WTC11 (cell line): ENCODE data around the gene ZNF878. TPM values are rescaled to one million over a fixed set of nuclear protein-coding genes. Genes with fewer than 3 reads are reported as not detected.

Experiments used
- CREM ChIP-seq: sonication (generic); formaldehyde crosslinking; IDR thresholded peaks from 2 replicates; pipeline ENCODE4 v1.8.1; 2022; ENCODE audit warnings: mild to moderate bottlenecking, missing genetic modification reagents, moderate library complexity
- CTCF ChIP-seq: fragments of 200-600 bp; IDR thresholded peaks from 2 replicates; pipeline ENCODE4 v1.8.0; 2022; ENCODE audit warnings: antibody characterized with exemption
- E2F4 ChIP-seq: sonication (generic); formaldehyde crosslinking; IDR thresholded peaks from 2 replicates; pipeline ENCODE4 v1.8.1; 2022; ENCODE audit warnings: low read depth, mild to moderate bottlenecking, moderate library complexity, missing genetic modification reagents, borderline replicate concordance
- E2F5 ChIP-seq: sonication (generic); formaldehyde crosslinking; IDR thresholded peaks from 2 replicates; pipeline ENCODE4 v1.8.1; 2022; ENCODE audit warnings: mild to moderate bottlenecking, moderate library complexity, missing genetic modification reagents
- ELF4 ChIP-seq: sonication (generic); formaldehyde crosslinking; IDR thresholded peaks from 2 replicates; pipeline ENCODE4 v1.8.1; 2022; ENCODE audit warnings: low read depth, mild to moderate bottlenecking, moderate library complexity, missing genetic modification reagents
- ESRRA ChIP-seq: sonication (generic); formaldehyde crosslinking; IDR thresholded peaks from 2 replicates; pipeline ENCODE4 v1.8.1; 2022; ENCODE audit warnings: mild to moderate bottlenecking, missing genetic modification reagents, borderline replicate concordance
- HMGA2 ChIP-seq: fragments of 250-450 bp; sonication (Bioruptor Pico); IDR thresholded peaks from 2 replicates; pipeline ENCODE4 v1.4.0; 2021; ENCODE audit warnings: mild to moderate bottlenecking, moderate library complexity
- KAT7 ChIP-seq: sonication (generic); formaldehyde crosslinking; IDR thresholded peaks from 2 replicates; pipeline ENCODE4 v1.8.1; 2023; ENCODE audit warnings: missing genetic modification reagents, mild to moderate bottlenecking, borderline replicate concordance
- RELA ChIP-seq: sonication (generic); formaldehyde crosslinking; IDR thresholded peaks from 2 replicates; pipeline ENCODE4 v1.8.1; 2022; ENCODE audit warnings: missing genetic modification reagents, mild to moderate bottlenecking, borderline replicate concordance
- RORB ChIP-seq: fragments of 250-450 bp; sonication (Bioruptor Pico); IDR thresholded peaks from 2 replicates; pipeline ENCODE4 v1.9.0; 2021; ENCODE audit warnings: mild to moderate bottlenecking
- STAT6 ChIP-seq: sonication (generic); formaldehyde crosslinking; conservative IDR thresholded peaks from 2 replicates; pipeline ENCODE4 v1.8.1; 2023; ENCODE audit warnings: mild to moderate bottlenecking, low read depth, missing genetic modification reagents, moderate library complexity
- TCF7 ChIP-seq: sonication (generic); formaldehyde crosslinking; IDR thresholded peaks from 2 replicates; pipeline ENCODE4 v1.8.0; 2022; ENCODE audit warnings: mild to moderate bottlenecking, low read depth, missing genetic modification reagents, moderate library complexity
- USF2 ChIP-seq: sonication (generic); formaldehyde crosslinking; IDR thresholded peaks from 2 replicates; pipeline ENCODE4 v1.8.1; 2023; ENCODE audit warnings: mild to moderate bottlenecking, missing genetic modification reagents, moderate library complexity
- ZBTB21 ChIP-seq: sonication (generic); formaldehyde crosslinking; IDR thresholded peaks from 2 replicates; pipeline ENCODE4 v1.8.1; 2023; ENCODE audit warnings: mild to moderate bottlenecking, missing genetic modification reagents, borderline replicate concordance
- ZNF232 ChIP-seq: sonication (generic); formaldehyde crosslinking; IDR thresholded peaks from 2 replicates; pipeline ENCODE4 v1.8.0; 2022; ENCODE audit warnings: mild to moderate bottlenecking, missing genetic modification reagents
- ZNF396 ChIP-seq: fragments of 250-450 bp; sonication (Bioruptor Pico); IDR thresholded peaks from 2 replicates; pipeline ENCODE4 v1.8.0; 2021; ENCODE audit warnings: mild to moderate bottlenecking, moderate library complexity, borderline replicate concordance
- ZNF416 ChIP-seq: fragments of 250-450 bp; sonication (Bioruptor Pico); IDR thresholded peaks from 2 replicates; pipeline ENCODE4 v1.9.0; 2021; ENCODE audit warnings: mild to moderate bottlenecking, inconsistent platforms
- ZNF423 ChIP-seq: fragments of 250-450 bp; sonication (Bioruptor Pico); IDR thresholded peaks from 2 replicates; pipeline ENCODE4 v2.1.2; 2022; ENCODE audit warnings: mild to moderate bottlenecking, moderate library complexity
- ZNF425 ChIP-seq: fragments of 250-450 bp; sonication (Bioruptor Pico); conservative IDR thresholded peaks from 2 replicates; pipeline ENCODE4 v1.9.0; 2021; ENCODE audit warnings: mild to moderate bottlenecking
- total RNA-seq: library from RNA; stranded (reverse); gene quantifications from 3 replicates; pipeline ENCODE4 v1.2.3, GENCODE V29; 2021
- TF ChIP-seq, protein P1 (sequence below): sonication (generic); formaldehyde crosslinking; conservative IDR thresholded peaks from 2 replicates; pipeline ENCODE4 v1.8.1; 2022; ENCODE audit warnings: mild to moderate bottlenecking, missing genetic modification reagents
- TF ChIP-seq, protein P2 (sequence below): sonication (generic); formaldehyde crosslinking; IDR thresholded peaks from 2 replicates; pipeline ENCODE4 v1.8.1; 2023; ENCODE audit warnings: mild to moderate bottlenecking, missing genetic modification reagents
- TF ChIP-seq, protein P3 (sequence below): sonication (generic); formaldehyde crosslinking; IDR thresholded peaks from 2 replicates; pipeline ENCODE4 v1.8.1; 2022; ENCODE audit warnings: missing genetic modification reagents, borderline replicate concordance
- TF ChIP-seq, protein P4 (sequence below): fragments of 250-450 bp; sonication (Bioruptor Pico); IDR thresholded peaks from 2 replicates; pipeline ENCODE4 v1.9.0; 2021; ENCODE audit warnings: moderate library complexity, mild to moderate bottlenecking, inconsistent platforms, borderline replicate concordance
- TF ChIP-seq, protein P5 (sequence below): sonication (generic); formaldehyde crosslinking; IDR thresholded peaks from 2 replicates; pipeline ENCODE4 v1.8.0; 2022; ENCODE audit warnings: mild to moderate bottlenecking, missing genetic modification reagents

Gene ZNF878
- total RNA-seq, 1 experiment from 2014 or later: 12.5 TPM

DNA sequence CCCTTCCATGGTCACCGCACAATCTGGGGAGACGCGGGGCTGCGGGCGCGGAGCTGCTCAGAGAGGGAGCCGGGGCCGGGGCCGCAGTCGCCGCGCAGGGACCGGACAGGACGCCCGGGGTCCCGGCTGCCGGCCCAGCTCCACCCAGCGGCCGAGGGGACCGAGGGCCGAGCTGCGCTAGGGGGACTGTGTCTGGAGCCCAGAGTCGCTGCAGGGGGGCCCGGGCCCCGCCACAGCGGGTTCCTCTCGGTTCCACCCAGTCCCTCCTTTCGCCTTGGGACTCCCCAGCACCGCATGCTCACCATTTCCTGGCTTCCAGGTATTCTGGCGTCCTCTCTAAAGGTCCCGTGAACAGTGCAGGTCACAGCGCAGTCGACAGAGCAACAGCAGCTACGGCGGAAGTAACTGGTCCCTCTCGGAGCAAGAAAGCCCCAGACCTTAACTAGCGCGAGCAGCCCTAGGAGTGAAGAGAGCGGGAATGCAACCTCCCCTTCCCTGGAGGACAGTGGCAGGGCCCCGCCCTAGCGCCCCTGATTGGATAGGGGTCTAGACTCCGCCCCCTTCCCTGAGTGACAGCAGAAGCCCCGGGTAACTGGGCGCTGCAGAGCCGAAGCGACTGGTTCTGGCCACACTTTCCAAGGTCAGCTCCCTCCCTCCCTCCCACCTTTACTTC, at the start of gene ZNF878 (continued):
- TF ChIP-seq ZNF396 (CRISPR knock-in tag): no peak
- no peak for TF ChIP-seq HMGA2 (CRISPR knock-in tag)
- no peak; the same call in 1 of the 2 replicates for TF ChIP-seq KAT7 (CRISPR knock-in tag)
- no peak for TF ChIP-seq RELA
- TF ChIP-seq ZNF232: peak; percentile 81; the same call in 1 of the 2 replicates
- TF ChIP-seq, protein P1, sequence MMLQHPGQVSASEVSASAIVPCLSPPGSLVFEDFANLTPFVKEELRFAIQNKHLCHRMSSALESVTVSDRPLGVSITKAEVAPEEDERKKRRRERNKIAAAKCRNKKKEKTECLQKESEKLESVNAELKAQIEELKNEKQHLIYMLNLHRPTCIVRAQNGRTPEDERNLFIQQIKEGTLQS (CRISPR knock-in tag): no peak
- TF ChIP-seq ESRRA (CRISPR knock-in tag): no peak
- TF ChIP-seq, protein P2, sequence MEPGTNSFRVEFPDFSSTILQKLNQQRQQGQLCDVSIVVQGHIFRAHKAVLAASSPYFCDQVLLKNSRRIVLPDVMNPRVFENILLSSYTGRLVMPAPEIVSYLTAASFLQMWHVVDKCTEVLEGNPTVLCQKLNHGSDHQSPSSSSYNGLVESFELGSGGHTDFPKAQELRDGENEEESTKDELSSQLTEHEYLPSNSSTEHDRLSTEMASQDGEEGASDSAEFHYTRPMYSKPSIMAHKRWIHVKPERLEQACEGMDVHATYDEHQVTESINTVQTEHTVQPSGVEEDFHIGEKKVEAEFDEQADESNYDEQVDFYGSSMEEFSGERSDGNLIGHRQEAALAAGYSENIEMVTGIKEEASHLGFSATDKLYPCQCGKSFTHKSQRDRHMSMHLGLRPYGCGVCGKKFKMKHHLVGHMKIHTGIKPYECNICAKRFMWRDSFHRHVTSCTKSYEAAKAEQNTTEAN: 0 out of 2 replicates have a peak, but pooled peaks have one; percentile 40
- TF ChIP-seq STAT6: no peak
- TF ChIP-seq E2F5 (CRISPR knock-in tag): peak; percentile 74
- no peak for TF ChIP-seq RORB
- TF ChIP-seq, protein P3, sequence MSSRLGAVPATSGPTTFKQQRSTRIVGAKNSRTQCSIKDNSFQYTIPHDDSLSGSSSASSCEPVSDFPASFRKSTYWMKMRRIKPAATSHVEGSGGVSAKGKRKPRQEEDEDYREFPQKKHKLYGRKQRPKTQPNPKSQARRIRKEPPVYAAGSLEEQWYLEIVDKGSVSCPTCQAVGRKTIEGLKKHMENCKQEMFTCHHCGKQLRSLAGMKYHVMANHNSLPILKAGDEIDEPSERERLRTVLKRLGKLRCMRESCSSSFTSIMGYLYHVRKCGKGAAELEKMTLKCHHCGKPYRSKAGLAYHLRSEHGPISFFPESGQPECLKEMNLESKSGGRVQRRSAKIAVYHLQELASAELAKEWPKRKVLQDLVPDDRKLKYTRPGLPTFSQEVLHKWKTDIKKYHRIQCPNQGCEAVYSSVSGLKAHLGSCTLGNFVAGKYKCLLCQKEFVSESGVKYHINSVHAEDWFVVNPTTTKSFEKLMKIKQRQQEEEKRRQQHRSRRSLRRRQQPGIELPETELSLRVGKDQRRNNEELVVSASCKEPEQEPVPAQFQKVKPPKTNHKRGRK: no peak
- no peak for TF ChIP-seq CTCF
- TF ChIP-seq ZNF416 (CRISPR knock-in tag): no peak
- peak; percentile 71; the same call in 1 of the 2 replicates for TF ChIP-seq ZBTB21
- TF ChIP-seq E2F4 (CRISPR knock-in tag): no peak
- TF ChIP-seq ZNF423 (CRISPR knock-in tag): no peak
- TF ChIP-seq, protein P4, sequence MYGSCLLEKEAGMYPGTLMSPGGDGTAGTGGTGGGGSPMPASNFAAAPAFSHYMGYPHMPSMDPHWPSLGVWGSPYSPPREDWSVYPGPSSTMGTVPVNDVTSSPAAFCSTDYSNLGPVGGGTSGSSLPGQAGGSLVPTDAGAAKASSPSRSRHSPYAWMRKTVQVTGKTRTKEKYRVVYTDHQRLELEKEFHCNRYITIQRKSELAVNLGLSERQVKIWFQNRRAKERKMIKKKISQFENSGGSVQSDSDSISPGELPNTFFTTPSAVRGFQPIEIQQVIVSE: no peak
- TF ChIP-seq TCF7 (CRISPR knock-in tag): no peak
- TF ChIP-seq ELF4: no peak
- peak; percentile 43; the same call in 1 of the 2 replicates for TF ChIP-seq USF2
- TF ChIP-seq ZNF425 (CRISPR knock-in tag): no peak
- 0 out of 2 replicates have a peak, but pooled peaks have one; percentile 65 for TF ChIP-seq CREM
- TF ChIP-seq, protein P5, sequence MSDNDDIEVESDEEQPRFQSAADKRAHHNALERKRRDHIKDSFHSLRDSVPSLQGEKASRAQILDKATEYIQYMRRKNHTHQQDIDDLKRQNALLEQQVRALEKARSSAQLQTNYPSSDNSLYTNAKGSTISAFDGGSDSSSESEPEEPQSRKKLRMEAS (CRISPR knock-in tag): peak; percentile 78
